ENCODE results near the gene SEMA4D.

DNA sequence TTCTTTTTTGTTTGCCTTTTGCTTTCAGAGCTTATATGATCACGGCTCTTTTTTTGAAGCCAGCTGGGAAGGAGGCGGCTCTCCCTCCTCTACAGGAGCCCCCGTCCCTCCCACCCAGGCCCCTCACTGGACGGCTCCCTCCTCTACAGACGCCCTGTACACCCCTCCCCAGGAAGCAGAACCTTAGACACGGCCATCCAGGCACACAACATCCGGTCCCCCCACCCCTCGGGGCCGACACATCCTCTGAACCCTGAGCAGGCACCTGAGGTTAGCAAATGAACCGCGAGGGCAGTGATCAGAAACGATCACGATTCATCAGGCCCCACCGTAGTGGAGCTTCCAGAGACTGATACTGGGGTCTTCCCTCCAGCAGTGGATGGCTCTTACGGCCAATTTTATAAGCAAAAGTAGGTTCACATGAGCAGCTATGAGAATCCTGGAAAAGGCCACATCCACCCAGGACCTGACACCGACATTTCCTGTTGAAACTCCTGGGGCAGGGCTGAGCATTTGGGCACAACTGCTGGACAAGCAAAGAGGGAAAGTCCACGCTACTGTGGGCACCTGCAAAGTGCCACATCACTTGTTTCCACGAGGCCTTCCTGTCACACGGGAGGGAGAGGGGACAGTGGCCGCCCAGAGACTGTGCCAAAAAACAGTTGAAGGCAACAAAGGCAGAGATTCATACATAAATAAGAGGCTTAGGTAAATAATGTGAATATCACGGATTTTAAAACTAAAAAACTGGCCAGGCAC, 78.9 kb downstream of the SEMA4D start:
- TF ChIP-seq, protein P1, sequence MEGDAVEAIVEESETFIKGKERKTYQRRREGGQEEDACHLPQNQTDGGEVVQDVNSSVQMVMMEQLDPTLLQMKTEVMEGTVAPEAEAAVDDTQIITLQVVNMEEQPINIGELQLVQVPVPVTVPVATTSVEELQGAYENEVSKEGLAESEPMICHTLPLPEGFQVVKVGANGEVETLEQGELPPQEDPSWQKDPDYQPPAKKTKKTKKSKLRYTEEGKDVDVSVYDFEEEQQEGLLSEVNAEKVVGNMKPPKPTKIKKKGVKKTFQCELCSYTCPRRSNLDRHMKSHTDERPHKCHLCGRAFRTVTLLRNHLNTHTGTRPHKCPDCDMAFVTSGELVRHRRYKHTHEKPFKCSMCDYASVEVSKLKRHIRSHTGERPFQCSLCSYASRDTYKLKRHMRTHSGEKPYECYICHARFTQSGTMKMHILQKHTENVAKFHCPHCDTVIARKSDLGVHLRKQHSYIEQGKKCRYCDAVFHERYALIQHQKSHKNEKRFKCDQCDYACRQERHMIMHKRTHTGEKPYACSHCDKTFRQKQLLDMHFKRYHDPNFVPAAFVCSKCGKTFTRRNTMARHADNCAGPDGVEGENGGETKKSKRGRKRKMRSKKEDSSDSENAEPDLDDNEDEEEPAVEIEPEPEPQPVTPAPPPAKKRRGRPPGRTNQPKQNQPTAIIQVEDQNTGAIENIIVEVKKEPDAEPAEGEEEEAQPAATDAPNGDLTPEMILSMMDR (IDR thresholded peaks at IDR 0.05): no peak
- no peak for TF ChIP-seq POLR2A (IDR thresholded peaks at IDR 0.05)

Measured in uterus (tissue), 2 donors.